Endothelial cell of umbilical vein (primary cell): ENCODE data around the gene PRPS1L1. TPM values are rescaled to one million over a fixed set of nuclear protein-coding genes. Genes with fewer than 3 reads are reported as not detected.

Source experiments
- BruUV-seq: library from RNA; stranded (reverse); fragments of 400-500 nt; replicated peaks from 2 replicates; lab custom pipeline; 2021; lab: Mats Ljungman, UMichigan
- CTCF ChIA-PET: fragments of 300-600, 350-600 bp; sonication (Branson Sonifier 250); formaldehyde crosslinking; loops from one replicate; lab custom pipeline; 2021; ENCODE audit warnings: antibody characterized with exemption, inconsistent platforms; lab: Charles Lee
- POLR2A ChIA-PET: fragments of 300-600, 350-600 bp; sonication (Branson Sonifier 250); formaldehyde crosslinking; loops from one replicate; lab custom pipeline; 2021; ENCODE audit warnings: antibody characterized with exemption, inconsistent platforms; lab: Charles Lee
- DNase-seq: peaks from one replicate; pipeline ENCODE4 v3.0.0-alpha.2; 2011; ENCODE audit warnings: low read depth, low spot score
- FAIRE-seq: peaks from 2 replicates; lab custom pipeline; 2011; peaks lifted over from hg19 to GRCh38; lab: Jason Lieb, UNC
- H2AFZ ChIP-seq: 2 replicates; pipeline ENCODE4 v1.6.0; 2012; ENCODE audit warnings: low read depth, low read length, control low read depth, inconsistent platforms
- H3K27ac ChIP-seq: 2 replicates; pipeline ENCODE4 v1.5.1; 2011; ENCODE audit warnings: low read depth, mild to moderate bottlenecking, control low read depth, low read length, moderate library complexity; ENCODE audit not compliant: insufficient read depth
- H3K27me3 ChIP-seq, 2 experiments: 2 replicates each; pipeline versions ENCODE4 v1.6.0 to v1.6.1; 2011; ENCODE audit warnings: low read length in 2 of 2, mixed read lengths in 1 of 2; ENCODE audit not compliant: control insufficient read depth in 2 of 2, insufficient read depth in 2 of 2
- H3K36me3 ChIP-seq, 2 experiments: 2 replicates in 1 of 2; 3 replicates in 1 of 2; pipeline ENCODE4 v1.5.1; 2011; ENCODE audit warnings: low read length in 2 of 2, mild to moderate bottlenecking in 1 of 2, moderate library complexity in 1 of 2; ENCODE audit not compliant: control insufficient read depth in 2 of 2, insufficient read depth in 2 of 2; ENCODE audit errors: extremely low read depth in 1 of 2
- H3K4me1 ChIP-seq: 3 replicates; pipeline ENCODE4 v1.5.1; 2011; ENCODE audit warnings: mild to moderate bottlenecking, low read length; ENCODE audit not compliant: control insufficient read depth, insufficient read depth; ENCODE audit errors: extremely low read depth
- H3K4me2 ChIP-seq: 2 replicates; pipeline ENCODE4 v1.6.1; 2011; ENCODE audit warnings: low read length, control low read depth, mixed read lengths; ENCODE audit not compliant: insufficient read depth
- H3K4me3 ChIP-seq, 3 experiments: fragments of 200-600 bp in 1 of 3; sonication (generic), shearing (Covaris generic) in 1 of 3; replicated peaks in 1 of 3; 2 replicates each; pipeline ENCODE4 v1.5.1; 2011 to 2016; ENCODE audit warnings: control low read depth in 3 of 3, low read length in 3 of 3, mild to moderate bottlenecking in 2 of 3, inconsistent platforms in 1 of 3, low read depth in 1 of 3, moderate library complexity in 1 of 3; ENCODE audit not compliant: insufficient read depth in 1 of 3
- H3K79me2 ChIP-seq: 2 replicates; pipeline ENCODE4 v1.6.0; 2012; ENCODE audit warnings: low read length, inconsistent platforms; ENCODE audit not compliant: control insufficient read depth, insufficient read depth
- H3K9ac ChIP-seq: replicated peaks from 2 replicates; pipeline ENCODE3; 2011; ENCODE audit warnings: low read length, control low read depth; ENCODE audit not compliant: insufficient read depth; ENCODE audit errors: extremely low read depth
- H3K9me1 ChIP-seq: replicated peaks from 3 replicates; pipeline ENCODE4 v1.6.0; 2011; ENCODE audit warnings: mild to moderate bottlenecking, low read length; ENCODE audit not compliant: control insufficient read depth, insufficient read depth; ENCODE audit errors: extremely low read depth
- H3K9me3 ChIP-seq: replicated peaks from 2 replicates; pipeline ENCODE4 v1.5.1; 2012; ENCODE audit warnings: low read length, inconsistent platforms; ENCODE audit not compliant: control insufficient read depth, insufficient read depth
- H4K20me1 ChIP-seq: replicated peaks from 2 replicates; pipeline ENCODE3; 2011; ENCODE audit warnings: mild to moderate bottlenecking, low read length; ENCODE audit not compliant: control insufficient read depth, insufficient read depth; ENCODE audit errors: extremely low read depth
- EZH2 ChIP-seq: IDR thresholded peaks from 2 replicates; pipeline ENCODE4 v1.6.1; 2012; ENCODE audit warnings: borderline replicate concordance, low read depth, mild to moderate bottlenecking, moderate library complexity, low read length, inconsistent platforms; ENCODE audit not compliant: severe bottlenecking
- FOS ChIP-seq: IDR thresholded peaks from 2 replicates; pipeline ENCODE4 v1.6.1; 2011; ENCODE audit warnings: mild to moderate bottlenecking, low read length, moderate library complexity, borderline replicate concordance; ENCODE audit not compliant: insufficient read depth
- GATA2 ChIP-seq: IDR thresholded peaks from 2 replicates; pipeline ENCODE4 v1.7.0; 2011; ENCODE audit warnings: low read depth, mild to moderate bottlenecking, moderate library complexity, mixed read lengths, low read length; ENCODE audit not compliant: insufficient read length, insufficient read depth
- JUN ChIP-seq: IDR thresholded peaks from 2 replicates; pipeline ENCODE4 v1.6.1; 2011; ENCODE audit warnings: borderline replicate concordance, low read depth; ENCODE audit not compliant: insufficient read length, insufficient read depth
- MYC ChIP-seq: IDR thresholded peaks from one replicate; pipeline ENCODE4 v1.6.1; 2011; ENCODE audit warnings: mild to moderate bottlenecking, low read depth, low read length
- POLR2A ChIP-seq: IDR thresholded peaks from 2 replicates; pipeline ENCODE4 v1.6.1; 2012; ENCODE audit warnings: low read depth, mild to moderate bottlenecking, control low read depth, low read length
- POLR2AphosphoS5 ChIP-seq: IDR thresholded peaks from 2 replicates; pipeline ENCODE4 v1.6.1; 2012; ENCODE audit warnings: low read depth, mild to moderate bottlenecking, control low read depth, low read length, moderate library complexity; ENCODE audit not compliant: insufficient read depth
- dilution Hi-C: fragments of 300-500 bp; cut with MboI; formaldehyde crosslinking; loops from one replicate; pipeline ENCODE4 v1.15.0; 2019; ENCODE audit warnings: low sequenced_read_pairs; ENCODE audit not compliant: extremely low pct_ligation_motif_present
- intact Hi-C: fragments of 100-400 bp; cut with micrococcal nuclease; formaldehyde crosslinking; loops from one replicate; pipeline ENCODE4 v1.10.0; 2022
- polyA plus RNA-seq, 4 experiments: library from polyadenylated mRNA; depleted of rRNA in 3 of 4; stranded (reverse) in 3 of 4; unstranded in 1 of 4; fragments of >200 nt; gene quantifications; 2 replicates each; pipeline versions ENCODE4 v1.2.1 to v1.2.3, GENCODE V29; 2011 to 2012; ENCODE audit warnings: missing spikeins in 1 of 4
- total RNA-seq: library from RNA; stranded (reverse); gene quantifications from 2 replicates; pipeline ENCODE4 v1.2.3, GENCODE V29; 2021
- TF ChIP-seq, protein P1 (sequence below), 2 donors: IDR thresholded peaks; 1 replicate in 1 of 2; 2 replicates in 1 of 2; pipeline ENCODE4 v1.5.1; 2011; ENCODE audit warnings: low read length in 2 of 2, mild to moderate bottlenecking in 2 of 2, moderate library complexity in 2 of 2, control low read depth in 1 of 2, inconsistent platforms in 1 of 2, low read depth in 1 of 2; ENCODE audit not compliant: insufficient read depth in 1 of 2; ENCODE audit errors: extremely low read depth in 1 of 2
- TF ChIP-seq, protein P2 (sequence below): IDR thresholded peaks from 2 replicates; pipeline ENCODE4 v1.6.1; 2011; ENCODE audit not compliant: insufficient read depth, insufficient read length

Gene PRPS1L1
- total and polyA plus RNA-seq, 2 donors (not counting 3 experiments of a cell fraction or from before 2014, with no cell fraction given): not detected

DNA sequence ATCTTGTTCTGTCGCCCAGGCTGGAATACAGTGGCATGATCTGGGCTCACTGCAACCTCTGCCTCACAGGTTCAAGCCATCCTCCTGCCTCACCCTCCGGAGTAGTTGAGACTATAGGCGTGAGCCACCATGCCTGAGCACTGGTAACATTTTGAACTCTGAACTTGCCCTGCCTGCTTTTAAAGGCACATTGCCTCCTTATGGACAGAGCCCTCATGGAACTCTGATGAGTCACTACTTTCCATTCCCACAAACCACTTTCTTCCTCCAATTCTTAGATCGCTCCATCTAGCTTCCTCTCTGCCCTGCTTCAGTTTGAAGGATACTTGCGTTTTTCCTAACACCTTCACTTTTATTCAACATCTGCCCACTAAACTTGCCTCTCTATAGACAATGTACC is 38.1 kb downstream of the PRPS1L1 start:
- FAIRE-seq: peak; percentile 74
- Histone ChIP-seq H3K36me3 (no peaks in the 10 kb centered on the region), H3K9ac (no peak overlapping the region), H3K27ac (no peak overlapping the region), H3K9me3 (no peaks in the 10 kb centered on the region), H2AFZ (peak overlapping the region; percentile 0), H3K9me1 (no peaks in the 10 kb centered on the region), H3K4me3 (no peak overlapping the region), H3K79me2 (no peaks in the 10 kb centered on the region), H3K27me3 (no peaks in the 10 kb centered on the region), H4K20me1 (no peaks in the 10 kb centered on the region), H3K4me1 (no peaks in the 10 kb centered on the region), H3K4me2 (no peak overlapping the region)
- POLR2A ChIA-PET: interaction anchor here (0.6 kb wide), 1 partner anchor 104 kb away, joined by 5 read pairs; no protein-coding TSS in a partner anchor
- intact Hi-C loops (no loop called here), dilution Hi-C loops (no loop called here)
- peak; percentile 51 for DNase-seq
- no peak for TF ChIP-seq MYC
- peak; percentile 38 for TF ChIP-seq JUN
- peak; percentile 33 for TF ChIP-seq FOS
- no TSS peak for BruUV-seq
- CTCF ChIA-PET: interaction anchor here (0.9 to 1.0 kb wide), 3 partner anchors 8 to 30 kb away, joined by 3 to 5 read pairs (median 3); no protein-coding TSS in a partner anchor

DNA sequence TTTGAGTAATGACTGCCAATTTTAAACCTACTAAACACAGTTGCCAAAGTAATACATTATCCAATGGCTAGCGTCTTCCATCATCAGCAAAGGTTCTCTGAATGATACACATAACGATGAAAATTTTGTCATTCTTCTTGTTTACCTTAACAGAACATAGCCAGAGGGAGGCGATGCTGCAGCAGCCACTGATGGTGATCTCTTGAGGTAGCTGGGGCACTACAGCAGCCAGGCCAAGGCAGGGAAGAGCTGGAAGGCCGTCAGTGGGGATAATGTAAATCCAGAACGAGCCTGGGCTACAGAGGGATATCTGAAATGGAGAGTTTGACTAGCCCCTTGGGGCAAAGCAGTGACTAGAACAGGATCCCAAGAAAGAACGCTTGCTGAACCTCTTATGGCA is 38.8 kb downstream of the PRPS1L1 start:
- dilution Hi-C loops: no loop called here

More for the DNA sequence above, 38.8 kb downstream of the PRPS1L1 start:
- no peaks in the 10 kb centered on the region for H3K9me3 ChIP-seq
- no TSS peak for BruUV-seq
- no peak overlapping the region for H3K4me3 ChIP-seq
- TF ChIP-seq POLR2A (no peak), GATA2 (no peak), POLR2AphosphoS5 (no peak), JUN (no peak), FOS (no peak), EZH2 (no peak), MYC (no peak)
- TF ChIP-seq, protein P1, sequence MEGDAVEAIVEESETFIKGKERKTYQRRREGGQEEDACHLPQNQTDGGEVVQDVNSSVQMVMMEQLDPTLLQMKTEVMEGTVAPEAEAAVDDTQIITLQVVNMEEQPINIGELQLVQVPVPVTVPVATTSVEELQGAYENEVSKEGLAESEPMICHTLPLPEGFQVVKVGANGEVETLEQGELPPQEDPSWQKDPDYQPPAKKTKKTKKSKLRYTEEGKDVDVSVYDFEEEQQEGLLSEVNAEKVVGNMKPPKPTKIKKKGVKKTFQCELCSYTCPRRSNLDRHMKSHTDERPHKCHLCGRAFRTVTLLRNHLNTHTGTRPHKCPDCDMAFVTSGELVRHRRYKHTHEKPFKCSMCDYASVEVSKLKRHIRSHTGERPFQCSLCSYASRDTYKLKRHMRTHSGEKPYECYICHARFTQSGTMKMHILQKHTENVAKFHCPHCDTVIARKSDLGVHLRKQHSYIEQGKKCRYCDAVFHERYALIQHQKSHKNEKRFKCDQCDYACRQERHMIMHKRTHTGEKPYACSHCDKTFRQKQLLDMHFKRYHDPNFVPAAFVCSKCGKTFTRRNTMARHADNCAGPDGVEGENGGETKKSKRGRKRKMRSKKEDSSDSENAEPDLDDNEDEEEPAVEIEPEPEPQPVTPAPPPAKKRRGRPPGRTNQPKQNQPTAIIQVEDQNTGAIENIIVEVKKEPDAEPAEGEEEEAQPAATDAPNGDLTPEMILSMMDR (IDR thresholded peaks at IDR 0.05; ENCODE audit: extremely low read depth in 1 of 2, insufficient read depth in 1 of 2, low read depth in 1 of 2, low read length in 2 of 2): no peak
- TF ChIP-seq, protein P2, sequence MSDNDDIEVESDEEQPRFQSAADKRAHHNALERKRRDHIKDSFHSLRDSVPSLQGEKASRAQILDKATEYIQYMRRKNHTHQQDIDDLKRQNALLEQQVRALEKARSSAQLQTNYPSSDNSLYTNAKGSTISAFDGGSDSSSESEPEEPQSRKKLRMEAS: no peak
- H3K9ac ChIP-seq: no peak overlapping the region
- intact Hi-C loops: no loop called here
- no peaks in the 10 kb centered on the region for H3K4me1 ChIP-seq
- H3K27me3 ChIP-seq: no peaks in the 10 kb centered on the region
- no peak overlapping the region for H2AFZ ChIP-seq
- no peaks in the 10 kb centered on the region for H3K79me2 ChIP-seq
- H3K9me1 ChIP-seq: no peaks in the 10 kb centered on the region
- H3K36me3 ChIP-seq: no peaks in the 10 kb centered on the region
- no peaks in the 10 kb centered on the region for H4K20me1 ChIP-seq
- no peak for DNase-seq
- H3K27ac ChIP-seq: no peak overlapping the region
- ChIA-PET CTCF (interaction anchor here (0.9 to 1.0 kb wide), 3 partner anchors 9 to 30 kb away, joined by 3 to 5 read pairs (median 3); no protein-coding TSS in a partner anchor), POLR2A (no interaction called here)
- peak; percentile 55 for FAIRE-seq
- no peak overlapping the region for H3K4me2 ChIP-seq
